ENCODE results near the gene SLC2A1.

- peak; percentile 49 for TF ChIP-seq POLR2A (IDR thresholded peaks at IDR 0.05; ENCODE audit: low read length)
- TF ChIP-seq GATA1 (IDR thresholded peaks at IDR 0.05; ENCODE audit: low read depth, low read length) = no peak
Measured at GRCh38 chr1:42957229-42957879, 1.3 kb downstream of the SLC2A1 start.

Data from erythroblast (primary cell).